GM21390 (cell line): Measurements from ENCODE around the gene ALPK1.
"Not testable (repeated sequence)": the region's sequence is repeated elsewhere in the genome, so short reads cannot be mapped to it uniquely, and the experiment has no call there.

Experiments
- ATAC-seq: cut with Tn5 transposase; IDR thresholded peaks from one replicate; pipeline ENCODE4 v1.9.1; 2021; ENCODE audit not compliant: unreplicated experiment

The ALPK1 gene

GRCh38 chr4:112377594-112378242, 80.5 kb downstream of the ALPK1 start:
- ATAC-seq: no peak

- no peak for ATAC-seq
Measured at GRCh38 chr4:112378243-112378620, 81.1 kb downstream of the ALPK1 start.

- ATAC-seq: no peak
Measured at GRCh38 chr4:112378858-112379257, 81.7 kb downstream of the ALPK1 start.

GRCh38 chr4:112379306-112379705, 82.1 kb downstream of the ALPK1 start:
- no peak for ATAC-seq

- no peak for ATAC-seq
Measured at GRCh38 chr4:112381996-112382692, 85.0 kb downstream of the ALPK1 start.

- ATAC-seq: no peak
Measured at GRCh38 chr4:112386071-112386470, 88.9 kb downstream of the ALPK1 start.

GRCh38 chr4:112402098-112402497, 104.9 kb downstream of the ALPK1 start:
- no peak for ATAC-seq

- ATAC-seq: no peak
Measured at GRCh38 chr4:112403101-112403945, 106.2 kb downstream of the ALPK1 start.

- ATAC-seq: no peak
Measured at GRCh38 chr4:112410364-112410763, 113.2 kb downstream of the ALPK1 start.

GRCh38 chr4:112410804-112411203, 113.6 kb downstream of the ALPK1 start:
- no peak for ATAC-seq

GRCh38 chr4:112411781-112412550, 114.8 kb downstream of the ALPK1 start:
- no peak for ATAC-seq

GRCh38 chr4:112416464-112416863, 119.3 kb downstream of the ALPK1 start:
- ATAC-seq: no peak

- ATAC-seq: no peak
Measured at GRCh38 chr4:112418092-112418491, 120.9 kb downstream of the ALPK1 start.

GRCh38 chr4:112421911-112422310, 124.7 kb downstream of the ALPK1 start:
- ATAC-seq: no peak

GRCh38 chr4:112422644-112423043, 125.5 kb downstream of the ALPK1 start:
- no peak for ATAC-seq

GRCh38 chr4:112423591-112423990, 126.4 kb downstream of the ALPK1 start:
- no peak for ATAC-seq

- no peak for ATAC-seq
Measured at GRCh38 chr4:112425823-112426222, 128.7 kb downstream of the ALPK1 start.

- ATAC-seq: no peak
Measured at GRCh38 chr4:112426416-112426815, 129.2 kb downstream of the ALPK1 start.

GRCh38 chr4:112431158-112431557, 134.0 kb downstream of the ALPK1 start:
- ATAC-seq: no peak

- ATAC-seq: no peak
Measured at GRCh38 chr4:112436987-112437386, 139.8 kb downstream of the ALPK1 start.

GRCh38 chr4:112442226-112442625, 145.1 kb downstream of the ALPK1 start:
- not testable (repeated sequence) for ATAC-seq
